ENCODE measurements around the gene PAK5.

PAK5 gene

DNA sequence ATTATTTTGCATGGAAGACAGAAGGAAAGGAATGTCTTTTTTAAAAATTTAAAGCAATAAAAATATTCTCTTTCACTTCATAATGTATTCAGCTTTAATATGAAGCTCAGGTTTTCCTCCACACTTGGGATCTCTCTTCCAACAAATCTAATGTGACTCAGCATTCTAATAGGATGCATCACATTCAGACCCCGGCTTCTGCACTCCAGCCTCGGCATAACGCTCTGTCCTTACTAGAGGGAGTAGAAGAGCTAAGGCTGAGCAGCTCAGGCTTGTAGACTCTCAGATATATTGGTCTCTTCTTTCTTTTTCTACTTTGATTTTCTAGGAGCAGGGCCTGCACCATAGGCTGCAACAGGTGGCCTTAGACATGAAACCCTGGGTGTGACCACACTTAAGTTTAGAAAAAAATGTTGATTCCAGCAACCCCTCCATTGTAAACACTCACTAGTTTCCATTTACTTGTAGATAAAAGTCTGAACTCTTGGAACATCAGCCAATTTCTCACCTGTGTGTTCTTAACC lies 161.7 kb downstream of the PAK5 start:
- no peak overlapping the region for H3K4me3 ChIP-seq (ENCODE audit: low read length)
- no peak for DNase-seq (ENCODE audit: low read depth)

GRCh38 chr20:9672981-9673380 lies 165.9 kb downstream of the PAK5 start:
- H3K4me3 ChIP-seq (ENCODE audit: low read length), result no peak overlapping the region
- TF ChIP-seq, protein P1, sequence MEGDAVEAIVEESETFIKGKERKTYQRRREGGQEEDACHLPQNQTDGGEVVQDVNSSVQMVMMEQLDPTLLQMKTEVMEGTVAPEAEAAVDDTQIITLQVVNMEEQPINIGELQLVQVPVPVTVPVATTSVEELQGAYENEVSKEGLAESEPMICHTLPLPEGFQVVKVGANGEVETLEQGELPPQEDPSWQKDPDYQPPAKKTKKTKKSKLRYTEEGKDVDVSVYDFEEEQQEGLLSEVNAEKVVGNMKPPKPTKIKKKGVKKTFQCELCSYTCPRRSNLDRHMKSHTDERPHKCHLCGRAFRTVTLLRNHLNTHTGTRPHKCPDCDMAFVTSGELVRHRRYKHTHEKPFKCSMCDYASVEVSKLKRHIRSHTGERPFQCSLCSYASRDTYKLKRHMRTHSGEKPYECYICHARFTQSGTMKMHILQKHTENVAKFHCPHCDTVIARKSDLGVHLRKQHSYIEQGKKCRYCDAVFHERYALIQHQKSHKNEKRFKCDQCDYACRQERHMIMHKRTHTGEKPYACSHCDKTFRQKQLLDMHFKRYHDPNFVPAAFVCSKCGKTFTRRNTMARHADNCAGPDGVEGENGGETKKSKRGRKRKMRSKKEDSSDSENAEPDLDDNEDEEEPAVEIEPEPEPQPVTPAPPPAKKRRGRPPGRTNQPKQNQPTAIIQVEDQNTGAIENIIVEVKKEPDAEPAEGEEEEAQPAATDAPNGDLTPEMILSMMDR (conservative IDR thresholded peaks at IDR 0.05; ENCODE audit: low read depth, low read length), result no peak
- DNase-seq (ENCODE audit: low read depth), result no peak

More for the DNA sequence above, 161.7 kb downstream of the PAK5 start:
- TF ChIP-seq, protein P1 (conservative IDR thresholded peaks at IDR 0.05; ENCODE audit: low read depth, low read length), result no peak

DNA sequence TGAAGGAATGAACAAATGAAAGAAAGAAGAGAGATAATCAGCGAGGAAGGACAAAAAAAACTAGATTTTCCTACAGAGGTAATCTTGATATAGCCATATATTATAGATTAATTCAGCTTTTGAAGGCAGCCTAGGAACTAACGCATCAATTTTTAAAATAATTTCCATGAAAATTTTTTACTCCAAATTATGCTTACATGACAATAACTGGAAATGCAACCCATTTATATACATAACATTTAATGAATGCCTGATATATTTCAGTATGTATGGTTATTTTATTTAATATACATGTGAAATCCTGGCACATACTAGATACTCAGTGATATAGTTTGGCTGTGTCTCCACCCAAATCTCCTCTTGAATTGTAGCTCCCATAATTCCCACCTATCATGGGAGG lies 166.8 kb downstream of the PAK5 start:
- no peak overlapping the region for H3K4me3 ChIP-seq (ENCODE audit: low read length)
- DNase-seq (ENCODE audit: low read depth), result no peak
- TF ChIP-seq, protein P1 (conservative IDR thresholded peaks at IDR 0.05; ENCODE audit: low read depth, low read length), result no peak

DNA sequence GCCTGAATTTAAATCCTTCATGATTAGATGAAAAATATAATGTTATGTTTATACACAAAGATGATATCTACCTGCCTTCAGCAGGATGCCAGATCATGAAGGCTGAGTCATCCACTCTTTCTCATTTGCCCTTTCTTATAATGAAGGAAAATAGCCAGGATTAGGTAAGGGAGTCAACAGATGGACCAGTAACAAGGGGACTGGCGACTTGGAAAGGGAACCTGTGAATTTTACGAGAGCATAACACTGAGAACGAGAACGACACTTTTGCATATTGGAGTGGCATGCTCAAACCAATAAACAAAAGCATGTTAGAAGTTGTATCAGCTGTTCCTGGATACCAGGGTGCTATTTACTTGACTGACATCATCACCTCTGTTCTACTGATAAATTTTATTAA lies 170.5 kb downstream of the PAK5 start:
- TF ChIP-seq, protein P1 (conservative IDR thresholded peaks at IDR 0.05; ENCODE audit: low read depth, low read length), result no peak
- no peak for DNase-seq (ENCODE audit: low read depth)
- H3K4me3 ChIP-seq (ENCODE audit: low read length), result no peak overlapping the region

DNA sequence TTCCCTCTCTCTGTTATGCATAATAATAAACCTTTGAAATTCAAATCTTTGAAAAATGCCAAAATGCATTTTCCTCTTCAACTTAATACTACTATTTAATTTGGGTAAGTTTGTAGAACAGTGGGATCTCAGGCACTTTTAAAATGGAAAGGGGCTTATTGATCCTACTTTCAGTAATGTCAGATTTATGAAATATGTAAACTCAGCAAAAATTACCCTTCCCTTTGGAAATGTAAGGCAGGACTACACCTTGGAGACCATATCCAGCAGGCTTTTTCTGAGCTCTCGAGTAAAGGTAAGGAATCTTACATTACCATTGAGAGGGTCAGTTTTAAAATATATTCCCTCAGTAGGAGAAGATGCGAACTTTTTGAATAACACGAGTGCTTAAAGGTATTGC lies 175.5 kb downstream of the PAK5 start:
- H3K4me3 ChIP-seq (ENCODE audit: low read length), result no peak overlapping the region
- DNase-seq (ENCODE audit: low read depth), result no peak
- TF ChIP-seq, protein P1 (conservative IDR thresholded peaks at IDR 0.05; ENCODE audit: low read depth, low read length), result no peak

DNA sequence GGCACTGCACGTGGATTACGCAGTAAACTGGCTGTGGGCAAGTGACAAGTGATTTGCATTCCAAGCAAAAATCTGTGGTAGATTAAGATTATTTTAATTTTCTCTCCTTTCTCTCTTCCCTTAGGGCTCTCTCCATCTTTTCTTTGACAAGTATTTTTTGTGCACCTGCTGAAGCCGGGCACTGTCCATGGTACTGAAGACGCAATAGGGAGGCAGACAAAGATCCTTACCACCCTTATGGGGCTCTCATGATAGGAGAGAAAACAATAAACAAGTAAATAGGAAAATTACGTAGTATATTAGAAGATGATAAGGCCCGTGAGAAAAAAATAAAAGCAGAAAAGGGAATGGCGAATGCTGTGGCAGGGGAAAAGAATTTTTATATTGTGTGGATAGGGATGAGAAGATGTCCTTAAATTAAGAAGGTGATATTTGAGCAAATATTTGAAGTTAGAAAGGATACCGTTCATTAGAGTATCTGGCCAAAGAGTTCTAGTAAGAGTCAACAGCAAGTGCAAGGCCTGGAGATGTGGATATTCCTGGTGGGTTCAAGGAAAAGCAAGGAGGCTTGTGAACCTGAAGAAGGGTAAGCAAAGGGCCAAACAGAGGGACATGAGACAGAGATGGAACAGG lies 178.5 kb downstream of the PAK5 start:
- DNase-seq (ENCODE audit: low read depth), result no peak
- TF ChIP-seq, protein P1 (conservative IDR thresholded peaks at IDR 0.05; ENCODE audit: low read depth, low read length), result no peak
- no peak overlapping the region for H3K4me3 ChIP-seq (ENCODE audit: low read length)

DNA sequence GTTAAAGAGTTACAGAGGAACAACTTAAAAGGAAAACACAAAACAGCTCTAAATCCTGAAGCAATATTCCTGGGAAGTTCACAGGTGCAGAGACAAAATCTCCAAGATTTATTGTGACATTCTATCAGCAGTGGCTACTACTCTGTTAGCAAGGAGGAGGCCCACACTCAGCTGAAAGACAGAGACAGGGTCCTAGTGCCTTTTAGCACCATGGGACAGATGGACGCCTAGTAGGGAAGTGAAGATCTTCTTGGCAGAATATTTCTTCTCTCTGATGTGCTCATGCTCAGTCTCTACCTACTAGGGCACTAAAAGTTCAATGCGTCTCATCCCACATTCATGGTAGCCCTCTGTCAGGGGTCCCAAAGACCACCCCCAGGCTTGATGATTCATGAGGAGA lies 191.1 kb downstream of the PAK5 start:
- no peak for DNase-seq (ENCODE audit: low read depth)
- TF ChIP-seq, protein P1 (conservative IDR thresholded peaks at IDR 0.05; ENCODE audit: low read depth, low read length), result no peak

More for the DNA sequence above, 191.1 kb downstream of the PAK5 start:
- H3K4me3 ChIP-seq (ENCODE audit: low read length), result no peak overlapping the region
